HCT116 (cell line): ENCODE data around the gene SLC34A1.

ENCODE experiments used
- ATF3 ChIP-seq: IDR thresholded peaks from 2 replicates; pipeline ENCODE4 v1.6.1; 2012
- CTCF ChIP-seq, 3 experiments: fragments of 200-600 bp in 1 of 3; sonication (generic) in 1 of 3; IDR thresholded peaks in 2 of 3; conservative IDR thresholded peaks in 1 of 3; 2 replicates each; pipeline ENCODE4 v1.5.1; 2012 to 2017; ENCODE audit warnings: low read depth in 2 of 3, low read length in 2 of 3, antibody characterized with exemption in 1 of 3, borderline replicate concordance in 1 of 3, control low read depth in 1 of 3, mild to moderate bottlenecking in 1 of 3, mixed read lengths in 1 of 3, mixed run types in 1 of 3, moderate library complexity in 1 of 3; ENCODE audit not compliant: insufficient read depth in 1 of 3
- EZH2 ChIP-seq: fragments of 200-600 bp; sonication (generic); IDR thresholded peaks from 2 replicates; pipeline ENCODE4 v1.6.1; 2017; ENCODE audit warnings: antibody characterized with exemption, mixed run types
- EZH2phosphoT487 ChIP-seq: fragments of 200-600 bp; IDR thresholded peaks from 2 replicates; pipeline ENCODE4 v1.6.1; 2018; ENCODE audit warnings: antibody characterized with exemption, borderline replicate concordance
- JUND ChIP-seq: IDR thresholded peaks from 2 replicates; pipeline ENCODE4 v1.6.1; 2012
- MAX ChIP-seq: IDR thresholded peaks from 2 replicates; pipeline ENCODE4 v1.6.1; 2012
- POLR2A ChIP-seq: IDR thresholded peaks from 2 replicates; pipeline ENCODE4 v1.7.0; 2011; ENCODE audit warnings: borderline replicate concordance; ENCODE audit not compliant: insufficient read depth, insufficient read length; ENCODE audit errors: extremely low read depth
- SIN3A ChIP-seq: IDR thresholded peaks from 2 replicates; pipeline ENCODE4 v1.6.1; 2012; ENCODE audit warnings: low read depth
- SP1 ChIP-seq: IDR thresholded peaks from 2 replicates; pipeline ENCODE4 v1.6.1; 2012; ENCODE audit warnings: low read depth
- TCF7L2 ChIP-seq: IDR thresholded peaks from 2 replicates; pipeline ENCODE4 v1.7.0; 2011; ENCODE audit warnings: borderline replicate concordance, inconsistent platforms; ENCODE audit not compliant: insufficient read depth, insufficient read length; ENCODE audit errors: extremely low read depth
- YY1 ChIP-seq: IDR thresholded peaks from 2 replicates; pipeline ENCODE4 v1.6.1; 2011; ENCODE audit warnings: low read length, low read depth, moderate library complexity, mild to moderate bottlenecking; ENCODE audit not compliant: insufficient replicate concordance; ENCODE audit errors: extremely low read depth
- ZFX ChIP-seq: fragments of 450-650 bp; IDR thresholded peaks from 2 replicates; pipeline ENCODE4 v1.6.1; 2017
- ZNF274 ChIP-seq: fragments of 200-500 bp; sonication (Bioruptor generic); IDR thresholded peaks from 2 replicates; pipeline ENCODE4 v1.6.1; 2014; ENCODE audit warnings: mild to moderate bottlenecking, low read depth, low read length, inconsistent platforms

- TF ChIP-seq TCF7L2 (no peak), EZH2 (no peak), JUND (no peak), MAX (no peak), POLR2A (no peak), CTCF (IDR thresholded peaks at IDR 0.05 in 2 of 3, conservative IDR thresholded peaks at IDR 0.05 in 1 of 3; ENCODE audit: borderline replicate concordance in 1 of 3, insufficient read depth in 1 of 3, low read depth in 2 of 3, low read length in 2 of 3) (no peak), ZFX (no peak), YY1 (no peak), ATF3 (no peak), ZNF274 (no peak), SIN3A (no peak), EZH2phosphoT487 (no peak), SP1 (no peak)
Observed at GRCh38 chr5:177396078-177396477, 11.8 kb downstream of the SLC34A1 start.
